GM19328 (cell line): ENCODE results near the gene OR2F1.

ENCODE experiments used
- ATAC-seq: cut with Tn5 transposase; IDR thresholded peaks from one replicate; pipeline ENCODE4 v1.9.1; 2021; ENCODE audit warnings: mild to moderate bottlenecking, moderate library complexity; ENCODE audit not compliant: unreplicated experiment

Gene OR2F1, protein sequence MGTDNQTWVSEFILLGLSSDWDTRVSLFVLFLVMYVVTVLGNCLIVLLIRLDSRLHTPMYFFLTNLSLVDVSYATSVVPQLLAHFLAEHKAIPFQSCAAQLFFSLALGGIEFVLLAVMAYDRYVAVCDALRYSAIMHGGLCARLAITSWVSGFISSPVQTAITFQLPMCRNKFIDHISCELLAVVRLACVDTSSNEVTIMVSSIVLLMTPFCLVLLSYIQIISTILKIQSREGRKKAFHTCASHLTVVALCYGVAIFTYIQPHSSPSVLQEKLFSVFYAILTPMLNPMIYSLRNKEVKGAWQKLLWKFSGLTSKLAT

DNA sequence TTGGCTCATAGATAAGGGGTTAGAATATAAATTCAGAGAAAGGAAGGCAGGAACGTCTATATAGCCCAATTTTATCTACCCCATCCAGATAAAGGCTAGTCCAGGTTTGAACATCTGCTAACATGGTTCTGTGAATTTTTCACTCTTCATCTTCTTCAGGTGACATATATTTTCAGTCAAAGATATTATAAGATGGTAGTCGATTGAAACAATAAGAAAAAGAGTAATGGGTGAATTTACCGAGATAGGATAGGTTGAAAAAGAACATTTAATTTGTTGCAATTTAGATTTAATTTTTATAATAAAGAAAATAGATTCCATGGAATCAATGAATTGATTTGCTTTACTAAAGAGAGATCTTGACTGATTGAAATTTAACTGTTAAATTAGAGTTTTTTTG lies at the start of gene OR2F1:
TSS of gene OR2F1 (plus strand) at position 301 of the 400 bp plus-strand sequence. CDS start 5,127 bp downstream, outside the sequence.
- ATAC-seq, result no peak

DNA sequence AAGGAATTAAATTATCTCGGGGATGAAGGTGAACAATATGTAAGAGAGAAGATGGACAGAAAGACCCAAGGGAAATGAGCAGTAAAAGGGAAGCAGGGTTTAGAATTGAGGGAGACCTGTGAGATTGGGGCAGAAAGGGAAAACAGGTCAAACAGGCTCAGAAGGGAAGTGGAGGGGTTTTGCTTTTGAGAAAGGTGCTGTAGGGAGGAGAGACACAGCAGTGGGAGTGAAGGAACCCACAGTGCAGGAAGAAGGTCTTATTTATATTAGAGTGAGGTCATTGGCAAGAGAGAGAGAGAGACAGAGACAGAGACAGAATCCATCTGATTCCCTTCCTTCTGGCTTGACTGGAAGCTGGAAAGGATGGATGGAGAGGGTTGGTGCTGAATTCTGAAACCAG lies 49.1 kb upstream of the OR2F1 start:
- no peak for ATAC-seq

DNA sequence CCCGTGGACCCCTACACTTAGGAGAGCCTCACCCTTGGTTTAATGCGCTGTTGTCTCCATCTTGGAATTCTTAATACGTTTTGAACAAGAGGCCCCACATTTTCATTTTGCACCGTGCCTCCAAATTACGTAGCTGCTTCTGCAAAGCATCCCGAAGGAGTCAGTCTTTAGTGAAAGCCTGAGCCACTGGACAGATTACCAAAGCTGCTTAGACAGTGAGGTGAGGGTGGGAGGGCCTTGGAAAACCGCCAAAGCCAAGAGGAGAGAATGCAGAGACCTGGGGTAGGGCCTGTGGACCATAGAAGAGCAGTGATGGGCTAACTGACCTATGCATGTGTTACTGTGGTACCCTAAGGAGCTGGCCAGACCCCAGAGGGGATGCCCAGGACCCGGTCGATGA lies 48.5 kb upstream of the OR2F1 start:
- no peak for ATAC-seq

- no peak for ATAC-seq
Observed at GRCh38 chr7:143906895-143907294, 47.7 kb upstream of the OR2F1 start.

DNA sequence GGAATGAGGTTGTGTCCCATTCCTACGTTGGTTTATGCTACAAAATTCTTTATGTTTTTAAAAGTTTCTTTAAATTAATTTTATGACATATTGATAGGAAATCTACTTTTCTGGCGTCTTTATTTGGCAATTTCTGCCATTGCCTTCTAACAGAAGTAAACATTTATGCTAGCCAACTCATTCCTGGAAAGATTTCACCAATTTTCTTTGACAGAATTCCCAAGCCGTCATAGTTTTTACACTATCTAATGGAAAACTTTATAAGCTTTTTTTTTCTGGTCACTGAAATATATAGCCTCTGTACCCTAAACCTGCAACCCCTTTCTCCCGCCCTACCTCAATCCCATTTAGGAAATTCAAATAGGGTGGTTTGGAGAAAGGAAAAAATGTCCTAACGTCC lies 46.5 kb upstream of the OR2F1 start:
- ATAC-seq, result no peak

DNA sequence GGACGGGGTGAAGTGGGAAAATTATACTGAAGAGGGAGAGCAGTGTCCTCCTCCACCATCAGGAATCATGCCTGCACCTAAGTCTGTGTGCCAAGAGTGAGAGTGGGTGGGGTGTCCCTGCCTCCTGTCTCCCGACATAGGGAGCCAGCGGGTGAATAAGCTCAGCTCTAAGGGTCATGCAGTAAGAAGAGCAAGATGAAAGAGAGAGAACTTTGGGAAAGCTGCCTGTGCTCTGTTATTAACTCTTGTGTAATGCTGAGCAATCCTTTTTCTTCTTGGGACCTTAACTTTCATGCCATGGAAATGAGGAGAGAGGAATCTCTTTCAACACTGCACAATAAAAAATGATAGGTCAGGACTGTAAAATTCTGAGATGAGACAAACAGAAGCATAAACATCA lies 44.8 kb upstream of the OR2F1 start:
- ATAC-seq, result no peak

DNA sequence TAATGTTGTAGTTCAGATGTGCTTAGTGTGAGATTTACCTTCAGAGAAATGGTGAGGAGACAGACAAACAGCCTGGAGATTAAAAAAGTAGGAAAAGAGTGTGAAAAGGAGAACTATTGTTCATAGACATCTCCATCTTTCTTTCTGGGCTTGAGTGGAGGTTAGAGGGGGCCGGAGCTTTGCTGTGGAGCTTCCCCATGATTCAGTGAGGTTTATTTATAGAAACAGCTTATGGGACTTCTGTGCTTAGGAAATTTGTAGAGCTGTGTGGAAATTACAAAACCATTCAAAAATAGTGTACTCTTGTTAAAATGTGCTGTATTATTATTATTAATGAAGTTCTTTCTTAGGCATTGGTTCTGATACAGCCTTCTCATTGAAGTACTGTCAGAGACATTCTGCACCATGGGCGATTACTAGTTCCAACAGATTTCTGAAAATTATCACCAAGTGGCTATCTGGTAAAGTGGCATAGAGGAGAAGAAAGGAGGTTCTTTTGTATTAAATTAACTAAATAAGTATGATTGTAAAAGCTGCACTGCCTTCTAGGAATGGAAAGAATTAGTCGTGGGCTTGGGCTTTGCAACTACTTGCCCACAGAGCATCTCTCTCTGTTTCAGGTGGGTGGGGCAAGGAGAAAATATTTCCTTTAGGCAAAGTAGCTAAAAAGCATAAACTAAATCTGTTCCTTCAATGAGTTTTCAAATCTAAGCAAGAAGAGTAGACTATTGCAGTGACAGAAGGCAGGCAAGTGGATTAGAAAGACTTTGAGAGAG lies 44.0 kb upstream of the OR2F1 start:
- no peak for ATAC-seq

DNA sequence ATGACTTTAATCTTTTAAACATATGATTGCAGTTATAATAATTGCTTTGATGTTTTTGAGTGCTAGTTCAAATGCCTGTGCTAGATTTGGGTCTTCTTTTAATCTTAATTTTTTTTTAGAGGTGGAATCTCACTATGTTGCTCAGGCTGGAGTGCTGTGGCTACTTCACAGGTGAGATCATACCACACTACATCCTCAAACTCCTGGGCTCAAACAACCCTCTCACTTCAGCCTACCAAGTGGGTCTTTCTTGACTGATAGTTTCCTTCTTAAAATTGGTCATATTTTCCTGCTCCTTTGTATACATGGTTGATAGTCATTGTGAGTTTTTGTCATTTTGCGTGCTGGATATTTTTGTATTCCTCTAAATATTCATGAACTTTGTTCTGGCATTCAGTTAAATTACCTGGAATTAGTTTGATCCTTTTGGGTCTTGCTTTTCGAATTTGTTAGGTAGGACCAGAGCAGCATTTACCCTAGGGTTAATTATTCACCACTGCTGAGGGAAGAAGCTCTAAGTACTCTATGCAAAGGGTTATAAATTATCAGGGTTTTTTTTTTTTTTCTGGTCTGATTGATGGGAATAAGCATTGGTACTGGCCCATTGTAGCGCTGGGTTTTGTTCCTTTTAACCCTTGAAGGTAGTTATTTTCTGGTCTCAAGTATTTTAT lies 40.6 kb upstream of the OR2F1 start:
- no peak for ATAC-seq

DNA sequence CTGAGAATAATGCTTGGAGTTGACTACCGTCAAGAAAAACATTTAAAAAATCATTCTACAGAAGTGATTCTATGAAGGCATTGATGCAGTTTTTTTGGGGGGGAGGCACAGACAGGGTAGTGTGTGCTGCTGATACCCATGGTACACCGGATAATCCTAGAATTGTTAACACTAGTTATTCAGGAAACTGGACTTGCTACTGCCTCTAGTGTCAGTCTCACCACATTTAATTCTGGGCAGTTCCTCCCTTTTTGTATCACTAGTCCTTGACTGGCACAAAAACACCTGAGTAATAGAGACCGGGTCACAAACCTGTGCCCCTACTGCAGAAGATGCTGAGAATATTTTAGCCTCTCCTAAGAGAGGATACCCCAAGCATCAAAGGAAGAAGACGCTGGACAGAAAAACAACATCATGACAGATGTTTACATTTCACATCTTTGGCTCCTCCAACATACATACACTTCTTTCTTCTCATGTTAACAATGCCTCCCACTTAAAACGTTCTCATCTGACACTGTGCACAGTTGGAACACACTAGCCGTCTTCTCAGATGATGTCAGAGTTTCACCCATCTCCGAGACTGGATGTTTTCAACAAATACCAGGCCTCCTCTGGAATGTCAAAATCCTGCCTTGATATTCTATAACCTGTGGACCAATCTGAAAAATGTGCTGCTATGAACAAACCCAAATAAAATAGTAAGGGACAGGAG lies 39.5 kb upstream of the OR2F1 start:
- ATAC-seq, result no peak

DNA sequence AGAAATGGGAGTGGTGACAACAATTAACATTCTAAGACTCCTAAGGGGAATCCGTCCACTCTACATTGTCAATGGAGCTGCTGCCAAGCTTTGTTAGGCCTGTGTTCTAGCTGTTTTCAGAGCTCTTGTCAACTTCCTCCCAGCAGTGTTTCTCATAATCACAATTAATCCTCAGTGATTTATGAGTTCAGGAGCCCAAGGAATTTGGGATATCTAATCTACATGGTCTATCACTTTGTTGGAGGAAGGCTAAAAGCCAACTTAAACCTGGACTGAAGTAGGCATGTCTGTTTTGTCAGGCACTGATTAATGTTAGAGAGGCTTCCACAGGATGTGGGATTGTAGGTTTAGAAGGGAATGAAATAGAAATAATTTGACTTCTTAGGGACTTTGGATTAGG lies 29.8 kb upstream of the OR2F1 start:
- no peak for ATAC-seq

- no peak for ATAC-seq
Observed at GRCh38 chr7:143929224-143929920, 25.3 kb upstream of the OR2F1 start.

DNA sequence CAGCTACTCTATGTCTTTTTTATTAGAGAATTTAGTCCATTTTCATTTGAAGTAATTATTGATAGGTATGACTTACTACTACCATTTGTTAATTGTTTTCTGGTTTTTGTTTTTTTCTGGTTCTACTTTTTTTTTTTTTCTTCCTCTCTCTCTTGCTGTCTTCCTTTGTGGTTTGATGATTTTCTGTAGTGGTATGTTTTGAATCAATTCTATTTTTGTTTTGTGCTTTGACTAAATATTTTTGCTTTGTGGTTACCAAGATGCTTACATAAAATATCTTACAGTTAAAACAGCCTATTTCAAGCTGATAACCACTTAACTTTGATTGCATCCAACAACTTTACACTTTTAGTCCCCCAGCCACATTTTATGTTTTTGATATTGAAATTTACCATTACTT lies 22.9 kb upstream of the OR2F1 start:
- ATAC-seq, result no peak

DNA sequence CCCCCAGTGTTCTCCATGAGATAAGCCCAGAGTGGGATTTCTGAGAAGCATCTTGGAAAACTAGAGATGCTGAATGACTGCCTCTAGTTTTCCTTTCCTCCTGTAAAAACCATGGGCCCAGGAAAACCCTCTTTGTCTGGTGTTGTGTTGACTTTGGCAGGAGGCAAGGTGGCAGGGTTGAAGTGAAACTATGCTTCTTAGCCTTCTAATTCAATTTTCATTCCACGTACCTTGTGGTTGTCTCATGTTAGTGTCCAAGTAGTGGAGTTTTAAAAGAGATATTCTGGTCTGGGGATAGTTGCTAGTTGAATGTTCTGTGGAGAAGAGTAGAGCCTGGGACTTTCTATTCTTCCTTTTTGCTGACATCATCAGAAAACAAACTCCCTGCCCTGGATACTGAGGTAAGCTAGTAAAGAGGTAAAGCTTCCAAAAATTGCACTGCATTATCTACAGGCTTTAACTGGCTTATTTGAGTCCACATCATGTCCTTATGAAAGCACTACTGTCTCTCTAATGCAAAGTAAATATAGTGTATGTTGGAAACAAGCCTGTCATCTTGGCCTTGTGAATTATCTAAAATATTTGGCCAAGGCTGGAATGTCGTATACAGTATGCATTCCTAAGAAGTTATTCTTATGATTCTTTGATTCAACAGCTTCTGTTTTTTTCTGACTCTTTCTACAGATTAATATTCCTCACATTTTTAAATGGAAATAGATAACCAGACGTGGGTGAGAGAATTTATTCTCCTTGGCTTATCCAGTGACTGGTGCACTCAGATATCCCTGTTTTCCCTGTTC lies 19.9 kb upstream of the OR2F1 start, which contains the start of gene OR2F2:
TSS of gene OR2F2 (plus strand) at position 708 of the 800 bp plus-strand sequence. CDS start at position 708, 0 bp downstream.
- ATAC-seq, result no peak

- no peak for ATAC-seq
Observed at GRCh38 chr7:143936087-143937009, 18.3 kb upstream of the OR2F1 start.

- no peak for ATAC-seq
Observed at GRCh38 chr7:143938379-143939243, 16.0 kb upstream of the OR2F1 start.

DNA sequence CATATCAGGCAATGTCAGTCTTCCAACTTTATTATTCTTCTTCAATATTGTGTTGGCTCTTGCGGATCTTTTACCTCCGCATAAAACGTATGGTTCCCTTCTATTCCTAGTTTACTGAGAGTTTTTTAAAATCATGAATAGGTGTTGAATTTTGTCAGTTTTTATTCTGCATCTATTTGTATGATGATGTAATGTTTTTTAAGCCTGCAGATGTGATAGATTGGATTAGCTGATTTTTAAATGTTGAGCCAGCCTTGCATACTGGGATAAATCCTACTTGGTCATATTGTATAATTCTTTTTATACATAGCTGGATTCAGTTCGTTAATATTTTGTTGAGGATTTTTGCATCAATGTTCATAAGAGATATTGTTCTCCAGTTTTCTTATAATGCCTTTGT lies 9.2 kb upstream of the OR2F1 start:
- ATAC-seq, result no peak

- ATAC-seq, result no peak
Observed at GRCh38 chr7:143947111-143947510, 7.5 kb upstream of the OR2F1 start.

DNA sequence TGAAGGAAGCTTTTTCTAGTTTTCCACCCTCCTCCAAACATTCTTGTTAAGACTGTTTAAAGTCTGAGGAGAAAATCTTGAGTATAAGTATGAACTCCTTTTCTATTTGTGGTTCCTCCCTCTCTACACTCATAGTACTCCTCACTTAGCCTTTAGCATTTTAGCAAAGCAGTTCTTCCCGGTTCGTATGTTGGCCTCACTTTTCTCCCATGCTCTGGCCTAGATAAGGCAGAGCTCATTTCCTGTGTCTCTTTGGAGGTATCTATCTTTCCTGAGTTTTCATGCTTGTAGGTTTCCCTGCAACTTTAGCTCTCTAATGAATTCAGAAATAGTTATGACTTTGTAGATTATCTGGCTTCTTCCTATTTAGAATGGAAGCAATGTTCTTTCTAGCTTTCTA lies 5.9 kb upstream of the OR2F1 start:
- no peak for ATAC-seq
